Heart left ventricle (tissue), 16 donors: ENCODE data around the gene FOXJ3. TPM values are rescaled to one million over a fixed set of nuclear protein-coding genes. Genes with fewer than 3 reads are reported as not detected.

ENCODE experiments used
- ATAC-seq, 4 donors: fragments of 200-7000 bp; cut with Tn5 transposase; one replicate each; pipeline ENCODE4 v1.9.1; 2020 to 2022; ENCODE audit warnings: moderate library complexity in 4 of 4, mild to moderate bottlenecking in 3 of 4, moderate number of reproducible peaks in 1 of 4
- DNase-seq, 5 donors: peaks; one replicate each; pipeline ENCODE4 v3.0.0-alpha.2; 2020
- H3K27ac ChIP-seq, 12 donors: fragments of 200-600 bp; sonication (generic) in 4 of 12; one replicate each; pipeline versions ENCODE4 v1.5.0 to v1.8.0; 2016 to 2022; ENCODE audit warnings: mild to moderate bottlenecking in 2 of 12
- H3K27me3 ChIP-seq, 9 donors: fragments of 200-600 bp; sonication (generic) in 2 of 9; one replicate each; pipeline versions ENCODE4 v1.5.1 to v1.8.0; 2016 to 2022; ENCODE audit warnings: mild to moderate bottlenecking in 3 of 9
- H3K36me3 ChIP-seq, 9 donors: fragments of 200-600 bp; sonication (generic) in 2 of 9; one replicate each; pipeline versions ENCODE4 v1.5.0 to v1.8.0; 2018 to 2022; ENCODE audit warnings: mild to moderate bottlenecking in 2 of 9
- H3K4me1 ChIP-seq, 12 donors: fragments of 200-600 bp; sonication (generic) in 4 of 12; one replicate each; pipeline versions ENCODE4 v1.5.0 to v1.8.0; 2016 to 2022; ENCODE audit warnings: mild to moderate bottlenecking in 3 of 12
- H3K4me3 ChIP-seq, 12 donors: fragments of 200-600 bp; sonication (generic) in 4 of 12; one replicate each; pipeline versions ENCODE4 v1.5.0 to v1.8.0; 2017 to 2022; ENCODE audit warnings: mild to moderate bottlenecking in 9 of 12, moderate library complexity in 4 of 12
- H3K9me3 ChIP-seq, 12 donors: fragments of 200-600 bp; sonication (generic) in 4 of 12; one replicate each; pipeline versions ENCODE4 v1.5.0 to v1.8.0; 2016 to 2022; ENCODE audit warnings: mild to moderate bottlenecking in 1 of 12
- CTCF ChIP-seq, 12 donors: fragments of 200-600 bp; sonication (generic) in 4 of 12; IDR thresholded peaks; one replicate each; pipeline versions ENCODE4 v1.5.0 to v1.8.0; 2018 to 2022; ENCODE audit warnings: antibody characterized with exemption in 12 of 12, mild to moderate bottlenecking in 5 of 12
- POLR2A ChIP-seq, 2 donors: fragments of 450-650 bp; IDR thresholded peaks; one replicate each; pipeline ENCODE4 v1.6.1; 2017; ENCODE audit warnings: antibody characterized with exemption in 2 of 2, mild to moderate bottlenecking in 2 of 2, moderate library complexity in 2 of 2
- WGBS, 4 donors: extraction: QIAGEN DNeasy Blood & Tissue Kit in 2 of 4; methylation state at CpG; one replicate each; pipeline versions ENCODE4 v1.1.5 to v1.1.7; 2013 to 2018; 5-methylcytosine and 5-hydroxymethylcytosine counted together
- intact Hi-C, 10 donors: fragments of 100-400 bp; cut with DNase I; formaldehyde crosslinking; loops; one replicate each; pipeline versions ENCODE4 v1.11.1 to v1.14.2; 2022
- polyA plus RNA-seq, 2 donors: library from polyadenylated mRNA; stranded (reverse); fragments of 200-250 nt; gene quantifications; one replicate each; pipeline ENCODE4 v1.2.3, GENCODE V29; 2013
- total RNA-seq, 9 donors: library from RNA; depleted of rRNA in 2 of 9; stranded (reverse); fragments of >200 nt in 2 of 9; fragmentation: NEBNext Ultra II Directional in 3 of 9; extraction: Animal tissue kit (Norgen Biotek cat#: 25700) in 3 of 9; gene quantifications; one replicate each; pipeline versions ENCODE4 v1.1.0 to v1.2.4, GENCODE V29; 2016 to 2023
- donor health status: ischemic (EF 13 %, LVEDD 7.1; RV severe dilation, severe dysfunction).
- donor health status: healthy with polysubstance abuse.
- donor health status: DM: no; HTN: yes; CAD: no.
- donor health status: DM: no; HTN: no; CAD: no.
- donor health status: ischemic (EF 25% LVEDD 6.9; RV normal size, moderate dysfunction).
- donor health status: ischemic (EF 25% LVEDD 5.7; RV mildly dilated, moderate dysfunction).
- donor health status: healthy.
- donor health status: DM: yes; HTN: yes; CAD: no.
- donor health status: ischemic (EF 35%, LVEDD 5.7; RV mildly dilated, moderate dysfunction).
- donor health status: nonischemic (EF 11% LVEDD 7.7; RV severe dilation, severe dysfunction).
- donor health status: DM: yes; HTN: yes; CAD: no.
- donor health status: PGD.
- donor health status: ischemic (EF 29% LVEDD 5.4; RV normal size, mild dysfunction).
- donor health status: nonischemic (EF 23%, LVEDD 6.1; RV moderate dilation, normal function).

Gene FOXJ3
- total and polyA plus RNA-seq, 11 donors = 10.8 to 48.8 (median 36.4) TPM

GRCh38 chr1:42142894-42143675, 191.9 kb downstream of the FOXJ3 start:
- WGBS, 4 donors = 29 to 34% (median 32%) methylated on average over 4 of the region's 4 CpGs
- DNase-seq = no peak

GRCh38 chr1:42141978-42142377, 193.1 kb downstream of the FOXJ3 start:
- intact Hi-C loops = loop anchor here in 5 of 10 donors (10.0 kb wide), 5 partner anchors 107 to 603 kb away; partner anchors contain the start of gene CLDN19 (in 2 of the 5)
- DNase-seq (no peak), ATAC-seq (no peak)
- Histone ChIP-seq H3K9me3 (no peaks in the 10 kb centered on the region), H3K27ac (no peak overlapping the region), H3K27me3 (peaks cover 0 to 28% (median 8%) of the 10 kb centered on the region in 9 donors), H3K4me1 (peaks cover 0 to 5% (median 0%) of the 10 kb centered on the region in 12 donors), H3K36me3 (no peaks in the 10 kb centered on the region), H3K4me3 (no peak overlapping the region)
- 61 to 70% (median 63%) methylated on average over 5 of the region's 5 CpGs for WGBS, 4 donors
- TF ChIP-seq POLR2A (IDR thresholded peaks at IDR 0.05) (no peak), CTCF (IDR thresholded peaks at IDR 0.05) (no peak)

More at GRCh38 chr1:42142894-42143675, 191.9 kb downstream of the FOXJ3 start:
- intact Hi-C loops = loop anchor here in 5 of 10 donors (10.0 kb wide), 5 partner anchors 108 to 602 kb away; partner anchors contain the start of gene CLDN19 (in 2 of the 5)
- H3K27ac ChIP-seq = no peak overlapping the region
- H3K27me3 ChIP-seq = peaks cover 0 to 32% (median 8%) of the 10 kb centered on the region in 9 donors
- no peak for ATAC-seq
- H3K4me1 ChIP-seq = peaks cover 0 to 6% (median 0%) of the 10 kb centered on the region in 12 donors
- H3K4me3 ChIP-seq = no peak overlapping the region
- H3K9me3 ChIP-seq = no peaks in the 10 kb centered on the region
- TF ChIP-seq POLR2A (IDR thresholded peaks at IDR 0.05) (no peak), CTCF (IDR thresholded peaks at IDR 0.05) (no peak)
- H3K36me3 ChIP-seq = no peaks in the 10 kb centered on the region

- H3K4me1 ChIP-seq = no peaks in the 10 kb centered on the region
- ATAC-seq (no peak), DNase-seq (no peak)
- peaks cover 0 to 20% (median 0%) of the 10 kb centered on the region in 9 donors for H3K27me3 ChIP-seq
- TF ChIP-seq CTCF (IDR thresholded peaks at IDR 0.05) = no peak
- TF ChIP-seq POLR2A (IDR thresholded peaks at IDR 0.05) = no peak
- no peaks in the 10 kb centered on the region for H3K36me3 ChIP-seq
- 78 to 96% (median 93%) methylated on average over 2 of the region's 2 CpGs for WGBS, 4 donors
- no peaks in the 10 kb centered on the region for H3K9me3 ChIP-seq
- no peak overlapping the region for H3K4me3 ChIP-seq
- no peak overlapping the region for H3K27ac ChIP-seq
- intact Hi-C loops = loop anchor here in 5 of 10 donors (10.0 kb wide), 5 partner anchors 105 to 605 kb away; partner anchors contain the start of gene CLDN19 (in 2 of the 5)
Observed at GRCh38 chr1:42140191-42140590, 194.8 kb downstream of the FOXJ3 start.

GRCh38 chr1:42139444-42139843, 195.6 kb downstream of the FOXJ3 start:
- H3K27ac ChIP-seq = no peak overlapping the region

More at GRCh38 chr1:42139444-42139843, 195.6 kb downstream of the FOXJ3 start:
- no peak overlapping the region for H3K4me3 ChIP-seq
- no peaks in the 10 kb centered on the region for H3K9me3 ChIP-seq
- WGBS, 4 donors = 76 to 91% (median 87%) methylated on average over 3 of the region's 3 CpGs
- H3K36me3 ChIP-seq = no peaks in the 10 kb centered on the region
- no peak for TF ChIP-seq CTCF (IDR thresholded peaks at IDR 0.05)
- no peak for TF ChIP-seq POLR2A (IDR thresholded peaks at IDR 0.05)
- DNase-seq (no peak), ATAC-seq (no peak)
- no peaks in the 10 kb centered on the region for H3K4me1 ChIP-seq
- peaks cover 0 to 20% (median 0%) of the 10 kb centered on the region in 9 donors for H3K27me3 ChIP-seq
- intact Hi-C loops = no loop called here
